B cell (primary cell): ENCODE results near the gene ZNF146.

Experiments used
- CTCF ChIP-seq: fragments of 200-600 bp; IDR thresholded peaks from one replicate; pipeline ENCODE4 v1.8.0; 2022; ENCODE audit warnings: antibody characterized with exemption, mild to moderate bottlenecking
- EZH2 ChIP-seq: IDR thresholded peaks from 2 replicates; pipeline ENCODE4 v1.6.1; 2012; ENCODE audit warnings: borderline replicate concordance, low read depth, mild to moderate bottlenecking, moderate library complexity, low read length; ENCODE audit not compliant: insufficient read depth, poor library complexity, severe bottlenecking

- no peak for TF ChIP-seq EZH2
- TF ChIP-seq CTCF, result no peak
Measured at GRCh38 chr19:36246006-36246481, 31.1 kb downstream of the ZNF146 start.
